Astrocyte of the hippocampus (primary cell): ENCODE measurements around the gene CDC42EP4.
"Not testable (repeated sequence)": the region's sequence is repeated elsewhere in the genome, so short reads cannot be mapped to it uniquely, and the experiment has no call there.

Experiments used
- DNase-seq: peaks from one replicate; pipeline ENCODE4 v3.0.0; 2011; ENCODE audit warnings: low read depth, low spot score

Gene CDC42EP4

DNA sequence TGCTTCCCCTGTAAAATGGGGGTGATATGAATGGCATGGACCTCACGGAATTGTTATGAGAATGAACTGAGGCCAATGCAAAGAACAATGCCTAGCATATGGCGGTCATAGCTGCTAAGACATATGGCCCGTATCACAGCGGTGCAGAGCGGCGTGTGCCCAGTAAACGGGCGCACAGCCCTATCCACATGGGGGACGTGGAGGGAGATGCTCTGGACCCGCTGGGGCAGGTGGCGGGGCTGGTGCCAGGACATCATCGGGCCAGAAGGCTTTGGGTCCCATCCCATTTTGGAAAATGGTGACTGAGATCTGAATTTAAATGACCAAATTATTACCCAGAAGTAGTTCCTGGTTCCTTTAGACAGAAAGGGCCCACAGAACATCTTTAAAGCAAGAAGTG lies 31.6 kb downstream of the CDC42EP4 start:
- no peak for DNase-seq

DNA sequence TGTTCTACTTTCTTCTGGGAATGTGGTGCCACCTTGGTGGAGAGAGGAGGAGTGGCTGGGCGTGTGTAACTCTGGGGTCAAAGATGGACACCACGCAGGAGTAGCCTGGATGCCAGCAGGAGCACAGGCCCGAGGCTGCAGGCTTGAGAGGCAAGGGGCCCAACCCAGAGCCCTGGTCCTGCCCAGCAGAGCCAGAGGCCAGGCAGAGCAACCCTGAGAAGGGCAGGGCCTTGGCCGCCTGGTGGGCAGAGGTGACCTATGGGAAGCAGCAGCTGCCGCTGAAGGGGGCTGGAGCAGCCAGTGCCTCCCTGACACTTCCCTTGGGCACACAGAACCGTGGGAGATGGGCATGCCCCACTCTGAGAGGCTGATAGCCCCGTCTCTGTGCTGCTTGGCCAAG lies 32.1 kb downstream of the CDC42EP4 start:
- DNase-seq, result no peak

DNA sequence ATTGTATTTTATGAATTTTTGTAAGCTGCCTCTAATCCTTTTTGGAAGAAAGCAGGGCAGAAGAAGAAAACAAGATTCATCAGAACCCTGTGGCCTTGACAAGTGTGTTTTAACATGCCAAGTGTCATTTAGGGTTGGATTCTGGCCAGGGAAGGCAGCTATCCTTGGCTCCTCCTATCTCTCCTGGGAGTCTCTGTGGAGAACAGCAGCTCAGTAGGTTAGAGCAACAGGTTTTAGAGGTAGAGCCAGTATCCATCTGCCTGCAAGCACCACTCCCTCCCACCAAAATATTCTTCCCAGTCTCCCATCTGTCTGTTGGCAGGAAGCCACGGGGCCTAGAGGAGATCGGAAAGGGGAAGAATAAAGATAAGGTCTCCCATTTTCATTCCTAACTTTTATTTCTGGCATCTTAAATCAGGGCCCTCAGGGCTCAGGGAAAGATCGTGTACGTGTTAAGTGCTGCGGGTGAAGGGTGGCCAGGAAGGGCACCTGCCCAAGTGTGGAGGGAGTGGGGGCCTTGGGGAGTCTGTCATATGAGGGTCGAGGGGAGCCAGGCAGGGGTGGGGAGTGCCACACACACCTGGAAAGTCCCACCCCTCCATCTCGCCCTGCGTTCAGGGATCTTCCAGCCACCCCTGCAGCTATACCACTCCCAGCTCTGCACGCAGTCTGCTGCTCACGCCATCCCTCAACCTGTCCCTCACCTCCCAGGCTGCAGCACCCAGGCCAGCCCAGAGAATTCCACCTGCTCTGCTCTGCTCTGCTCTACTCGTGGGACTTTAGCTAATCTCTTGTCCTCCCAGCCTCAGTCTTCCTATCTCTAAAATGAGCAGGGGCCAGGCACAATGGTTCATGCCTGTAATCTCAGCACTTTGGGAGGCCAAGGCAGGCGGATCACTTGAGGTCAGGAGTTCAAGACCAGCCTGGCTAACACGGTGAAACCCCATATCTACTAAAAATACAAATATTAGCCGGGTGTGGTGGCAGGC lies 33.0 kb downstream of the CDC42EP4 start:
- DNase-seq, result peak; percentile 34

DNA sequence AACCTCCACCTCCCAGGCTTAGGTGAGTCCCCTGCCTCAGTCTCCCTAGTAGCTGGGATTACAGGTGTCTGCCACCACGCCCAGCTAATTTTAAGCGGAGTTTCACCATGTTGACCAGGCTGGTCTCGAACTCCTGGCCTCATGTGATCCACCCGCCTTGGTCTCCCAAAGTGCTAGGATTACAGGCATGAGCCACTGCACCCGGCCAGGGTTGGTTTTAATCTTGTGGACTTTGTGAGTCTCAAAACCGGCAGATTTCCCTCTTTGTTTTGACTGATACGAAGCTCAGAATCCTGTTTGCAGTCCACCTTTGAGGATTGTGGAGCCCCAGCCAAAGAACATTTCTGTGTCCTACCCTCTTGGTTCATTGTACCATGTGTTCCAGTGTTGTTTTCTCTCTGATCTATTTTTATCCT lies 33.7 kb downstream of the CDC42EP4 start:
- DNase-seq, result peak; percentile 42

DNA sequence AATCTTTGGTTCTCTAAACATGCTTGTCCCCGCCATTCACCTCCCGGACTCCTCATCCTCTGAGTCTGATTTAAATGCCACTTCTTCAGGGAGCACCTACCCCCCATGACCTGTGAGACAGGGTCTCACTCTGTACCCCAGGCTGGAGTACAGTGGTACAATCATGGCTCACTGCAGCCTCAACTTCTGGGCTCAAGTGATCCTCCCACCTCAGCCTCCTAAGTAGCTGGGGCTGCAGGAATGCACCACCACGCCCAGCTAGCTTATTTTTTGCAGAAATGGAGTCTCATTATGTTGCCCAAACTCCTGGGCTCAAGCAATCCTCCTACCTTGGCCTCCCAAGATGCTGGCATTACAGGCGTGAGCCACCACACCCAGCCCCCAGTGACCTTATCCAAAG lies 37.3 kb downstream of the CDC42EP4 start:
- DNase-seq, result no peak

DNA sequence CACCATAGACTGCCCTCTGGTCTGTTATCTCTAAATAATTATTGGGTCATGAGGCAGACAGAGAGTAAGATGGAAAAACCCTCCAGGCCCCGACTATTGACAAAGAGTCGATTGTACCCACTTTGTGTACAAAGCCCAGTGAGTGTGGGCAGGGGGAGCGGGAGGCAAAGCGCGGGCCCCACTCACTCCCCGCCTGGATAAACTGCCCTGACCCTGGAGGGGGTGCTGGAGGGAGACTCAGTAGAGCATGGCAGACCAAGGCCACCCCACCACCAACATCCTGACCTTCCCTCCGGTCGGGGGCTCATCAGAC lies 38.9 kb downstream of the CDC42EP4 start:
- DNase-seq, result no peak

DNA sequence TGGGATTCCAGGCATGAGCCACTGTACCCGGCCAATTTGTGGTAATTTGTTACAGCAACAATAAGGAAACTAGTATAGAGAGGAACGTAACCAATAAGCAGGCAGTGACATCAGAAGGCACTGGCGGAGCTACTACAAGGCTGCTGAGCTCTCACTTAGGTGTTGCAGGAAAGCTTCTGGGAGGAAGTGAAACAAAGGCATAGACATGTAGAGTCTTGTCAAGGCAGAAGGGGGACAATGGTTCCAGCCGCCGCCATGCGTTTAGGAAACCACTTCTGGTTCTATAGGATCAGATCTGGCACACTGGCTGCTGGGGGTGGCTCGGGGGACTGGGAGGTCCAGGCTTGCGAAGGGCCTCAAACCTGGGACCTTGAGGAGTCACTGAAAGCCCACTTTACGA lies 40.7 kb downstream of the CDC42EP4 start:
- DNase-seq, result no peak

DNA sequence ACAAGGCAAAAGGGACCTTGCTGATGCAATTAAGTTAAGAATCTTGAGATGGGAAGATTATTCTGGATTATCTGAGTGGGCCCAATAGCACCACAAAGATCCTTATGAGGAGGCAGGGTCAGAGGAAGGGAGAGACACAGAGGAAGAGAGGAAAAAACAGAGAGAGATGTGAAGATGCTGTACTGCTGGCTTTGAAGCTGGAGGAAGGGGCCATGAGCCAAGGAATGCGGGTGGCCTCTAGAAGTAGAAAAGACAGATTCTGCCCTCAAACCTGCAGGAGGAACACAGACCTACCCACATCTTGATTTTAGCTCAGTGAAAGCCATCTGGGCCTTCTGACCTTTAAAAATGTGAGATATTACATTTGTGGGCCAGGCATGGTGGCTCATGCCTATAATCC lies 42.0 kb downstream of the CDC42EP4 start:
- DNase-seq, result no peak

DNA sequence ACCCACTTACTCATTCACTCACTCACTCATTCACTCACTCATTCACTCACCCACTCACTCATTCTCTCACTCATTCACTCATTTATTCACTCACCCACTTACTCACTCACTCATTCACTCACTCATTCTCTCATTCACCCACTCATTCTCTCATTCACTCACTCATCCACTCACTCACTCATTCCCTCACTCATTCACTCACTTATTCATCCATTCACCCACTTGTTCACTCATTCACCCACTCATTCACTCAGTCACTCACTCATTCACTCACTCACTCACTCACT lies 42.5 kb downstream of the CDC42EP4 start:
- DNase-seq, result no peak

DNA sequence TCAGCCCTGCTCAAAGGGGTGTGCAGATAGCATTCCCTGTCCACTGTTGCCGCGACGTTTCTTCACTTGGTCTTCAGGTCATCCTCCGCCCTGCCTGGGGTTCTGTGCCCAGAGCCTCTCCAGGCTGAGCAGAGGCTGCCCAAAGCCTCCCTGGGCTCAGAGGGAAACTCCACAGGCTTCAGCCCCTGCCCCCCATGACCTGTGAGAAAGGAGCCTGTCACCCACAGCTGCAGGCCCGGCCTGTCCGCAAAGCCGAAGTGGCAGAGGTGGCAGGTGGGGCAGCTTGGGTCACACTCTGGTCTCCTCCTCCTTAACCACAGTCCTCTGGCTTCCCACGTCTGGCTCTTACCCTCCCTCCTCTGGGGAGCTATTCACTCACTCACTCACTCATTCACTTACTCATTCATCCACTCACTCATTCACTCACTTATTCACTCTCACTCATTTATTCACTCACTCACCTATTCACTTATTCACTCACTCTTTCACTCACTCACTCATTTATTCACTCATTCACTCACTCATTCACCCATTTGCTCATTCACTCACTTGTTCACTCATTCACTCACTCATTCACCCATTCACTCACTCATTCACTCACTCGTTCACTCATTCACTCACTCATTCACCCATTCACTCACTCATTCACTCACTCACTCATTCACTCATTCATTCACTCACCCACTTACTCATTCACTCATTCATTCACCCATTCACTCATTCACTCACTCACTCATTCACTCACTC lies 43.0 kb downstream of the CDC42EP4 start:
- DNase-seq, result no peak

DNA sequence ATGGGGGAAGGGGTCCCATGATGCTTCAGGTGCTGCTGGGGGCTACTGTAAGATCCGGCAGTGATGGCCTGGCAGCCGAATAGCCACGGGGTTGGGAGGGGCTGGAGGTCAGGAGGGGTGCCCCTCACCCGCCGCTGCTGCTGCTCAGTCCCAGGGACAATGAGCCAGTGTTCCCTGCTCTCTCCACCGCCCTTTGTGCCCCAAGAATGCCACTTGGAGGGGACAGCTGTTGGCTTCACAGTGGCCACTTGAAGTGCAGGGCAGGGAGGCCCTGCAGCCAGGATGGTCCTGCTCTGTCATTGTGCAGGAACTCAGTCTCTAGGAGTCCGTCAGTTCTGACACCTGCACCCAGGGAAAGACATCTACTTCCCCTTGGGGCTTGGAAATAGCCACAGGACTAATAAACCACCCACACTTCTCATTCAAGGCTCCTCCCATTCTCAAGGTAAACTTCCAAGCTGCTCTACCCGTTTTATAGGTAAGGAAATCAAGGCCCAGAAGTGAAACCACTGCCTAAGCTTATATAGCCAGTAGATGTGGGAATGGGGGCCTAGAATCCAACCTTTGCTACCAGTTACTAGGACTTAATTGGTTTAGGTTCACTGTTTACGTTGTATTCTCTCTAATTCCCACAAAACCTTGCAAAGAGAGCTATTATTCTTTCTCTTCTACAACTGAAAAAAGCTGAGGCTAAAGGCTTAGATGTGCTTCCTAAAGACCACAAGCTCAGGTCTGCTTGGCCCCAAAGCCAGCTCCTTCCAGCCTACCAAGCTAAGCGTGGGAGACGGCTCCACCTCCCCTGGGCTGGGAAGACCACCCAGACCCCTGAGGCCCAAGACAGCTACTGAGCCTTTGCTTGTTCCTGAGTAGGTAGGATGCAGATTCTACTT lies 43.9 kb downstream of the CDC42EP4 start:
- DNase-seq, result no peak

DNA sequence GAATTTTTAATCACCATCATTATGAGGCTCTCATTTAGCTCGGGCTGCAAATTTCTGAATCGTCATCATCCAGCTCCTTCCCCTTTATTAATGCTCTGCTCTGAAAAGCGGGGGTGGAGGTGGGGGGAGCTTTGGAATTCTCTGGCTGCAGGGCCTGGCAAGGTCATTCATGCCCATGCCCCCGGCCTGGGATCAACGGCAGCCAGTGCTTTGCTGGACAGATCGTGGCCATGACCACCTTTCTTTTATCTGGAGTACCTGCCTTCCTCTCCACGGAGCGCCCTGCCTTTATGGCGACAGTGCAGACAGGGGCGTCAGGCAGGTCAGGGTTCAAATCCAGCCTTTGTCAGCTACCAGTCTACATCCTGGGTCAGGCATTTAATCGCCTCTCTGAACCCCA lies 45.0 kb downstream of the CDC42EP4 start:
- no peak for DNase-seq

DNA sequence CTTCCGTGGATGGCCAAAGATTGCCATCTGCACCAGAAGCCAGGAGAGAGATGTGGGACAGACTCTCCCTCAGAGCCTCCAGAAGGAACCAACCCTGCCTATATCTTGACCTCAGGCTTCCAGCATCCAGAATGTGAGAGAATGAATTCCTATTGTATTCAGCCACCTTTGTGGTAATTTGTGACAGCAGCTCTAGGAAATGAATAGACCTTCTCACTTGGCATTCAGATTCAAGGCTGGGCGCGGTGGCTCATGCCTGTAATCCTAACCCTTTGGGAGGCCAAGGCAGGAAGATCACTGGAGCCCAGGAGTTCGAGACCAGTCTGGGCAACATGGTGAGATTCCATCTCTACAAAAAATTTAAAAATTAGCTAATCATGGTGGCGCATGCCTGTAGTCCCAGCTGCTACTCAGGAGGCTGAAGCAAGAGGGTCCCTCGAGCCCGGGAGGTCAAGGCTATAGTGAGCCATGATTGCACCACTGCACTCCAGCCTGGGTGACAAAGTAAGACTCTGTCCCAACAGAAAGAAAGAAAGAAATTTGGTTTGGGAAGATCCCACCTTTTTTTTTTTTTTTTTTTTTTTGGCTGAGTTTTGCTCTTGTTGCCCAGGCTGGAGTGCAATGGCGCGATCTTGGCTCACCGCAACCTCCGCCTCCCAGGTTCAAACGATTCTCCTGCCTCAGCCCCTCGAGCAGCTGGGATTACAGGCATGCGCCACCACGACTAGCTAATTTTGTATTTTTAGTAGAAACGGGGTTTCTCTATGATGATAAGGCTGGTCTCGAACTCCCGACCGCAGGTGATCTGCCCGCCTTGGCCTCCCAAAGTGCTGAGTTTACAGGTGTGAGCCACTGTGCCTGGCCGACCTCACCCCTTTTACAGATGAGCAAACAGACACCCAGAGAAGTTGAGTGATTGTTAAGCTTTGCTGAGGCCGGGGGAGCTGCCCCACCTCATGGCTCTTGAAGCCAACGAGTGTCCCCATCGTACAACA lies 45.9 kb downstream of the CDC42EP4 start:
- no peak for DNase-seq

DNA sequence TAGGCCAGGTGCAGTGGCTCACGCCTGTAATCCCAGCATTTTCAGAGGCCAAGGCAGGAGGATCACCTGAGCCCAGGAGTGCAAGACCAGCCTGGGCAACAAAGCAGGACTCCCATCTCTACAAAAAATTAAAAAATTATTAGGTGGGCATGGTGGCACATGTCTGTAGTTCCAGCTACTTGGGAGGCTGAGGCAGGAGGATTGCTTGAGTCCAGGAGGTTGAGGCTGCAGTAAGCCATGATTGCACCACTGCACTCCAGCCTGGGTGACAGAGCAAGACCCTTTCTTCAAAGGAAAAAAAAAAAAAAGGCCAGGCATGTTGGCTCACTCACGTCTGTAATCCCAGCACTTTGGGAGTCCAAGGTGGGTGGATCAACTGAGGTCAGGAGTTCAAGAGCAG lies 47.4 kb downstream of the CDC42EP4 start:
- DNase-seq, result not testable (repeated sequence)

DNA sequence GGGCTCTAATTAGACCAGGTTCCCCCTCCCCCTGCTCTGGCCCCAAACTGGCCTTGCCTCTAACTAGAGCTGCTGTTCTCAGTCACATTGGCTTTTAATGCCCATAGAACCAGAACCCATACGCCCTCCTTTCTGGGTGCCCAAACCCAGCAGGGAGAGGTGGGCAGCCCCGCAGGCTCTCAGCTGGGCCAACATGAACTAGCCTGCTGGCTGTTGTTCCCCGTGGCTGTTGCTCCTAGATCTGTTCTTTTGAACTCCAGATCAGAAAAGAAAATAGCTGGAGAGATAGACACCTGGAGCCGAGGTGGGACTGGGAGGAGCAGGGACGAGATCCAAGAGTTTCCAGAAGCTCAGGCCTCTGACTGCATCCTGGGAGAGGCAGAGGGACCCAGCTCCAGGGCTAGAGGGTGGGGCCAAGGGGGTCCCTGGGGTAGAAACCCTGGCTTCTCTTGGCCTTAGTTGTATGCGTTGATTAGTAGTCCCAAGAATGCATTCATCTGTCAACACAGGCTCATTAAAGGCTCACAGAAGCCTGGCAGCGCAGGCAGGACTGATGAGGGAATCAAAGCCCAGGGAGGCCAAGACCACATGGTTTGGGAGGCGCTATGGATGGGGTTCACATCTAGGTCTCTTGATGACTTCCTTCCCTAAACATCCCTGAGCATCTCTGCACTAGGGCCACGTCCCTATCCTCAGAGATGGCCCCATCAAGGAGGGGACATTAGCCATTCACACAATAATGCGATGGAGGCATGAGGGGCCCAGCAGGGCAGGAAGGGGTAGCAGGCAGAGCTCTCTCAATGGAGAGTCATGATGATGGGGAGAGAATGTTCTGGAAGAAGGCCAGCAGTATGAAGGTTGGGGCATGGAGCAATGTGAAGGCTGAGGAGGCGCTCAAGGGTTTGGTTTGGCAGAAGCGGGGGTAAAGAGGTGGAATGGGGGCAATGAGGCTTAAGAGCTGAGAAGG lies 48.8 kb downstream of the CDC42EP4 start:
- peak; percentile 86 for DNase-seq

DNA sequence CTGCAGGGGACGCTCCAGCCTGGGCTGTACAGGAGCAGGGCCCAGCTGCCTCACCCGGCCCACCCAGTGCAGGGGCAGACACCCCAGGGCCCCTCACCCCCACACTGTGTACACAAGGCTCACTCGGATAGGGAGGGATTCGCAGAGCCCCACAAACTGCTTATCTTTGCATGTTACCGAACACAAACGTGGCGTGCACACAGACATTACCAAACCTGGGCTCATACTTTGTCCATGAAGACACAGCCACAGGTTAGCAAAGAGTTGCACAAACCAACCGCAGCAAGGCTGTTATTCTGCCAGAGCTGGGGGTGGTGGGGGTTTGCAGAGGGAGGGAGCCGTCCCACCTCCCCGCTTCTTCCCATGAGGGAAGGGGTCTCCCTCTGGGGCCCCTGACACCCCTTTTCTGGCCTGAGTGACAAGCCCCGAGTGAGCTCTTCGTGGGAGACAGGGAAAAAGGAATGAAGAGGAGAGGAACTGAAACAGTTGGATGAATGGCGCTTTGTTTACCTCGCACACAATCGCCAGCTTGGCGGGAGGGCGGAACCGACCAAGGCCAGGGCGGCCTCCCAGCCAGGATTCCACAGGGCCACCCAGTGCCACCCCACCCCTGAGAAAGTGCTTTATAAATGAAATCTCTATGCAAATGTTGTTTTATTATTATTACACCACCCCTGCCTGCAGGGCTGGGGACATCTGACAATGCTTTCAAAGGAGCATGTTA lies 49.7 kb downstream of the CDC42EP4 start:
- DNase-seq, result peak; percentile 91

DNA sequence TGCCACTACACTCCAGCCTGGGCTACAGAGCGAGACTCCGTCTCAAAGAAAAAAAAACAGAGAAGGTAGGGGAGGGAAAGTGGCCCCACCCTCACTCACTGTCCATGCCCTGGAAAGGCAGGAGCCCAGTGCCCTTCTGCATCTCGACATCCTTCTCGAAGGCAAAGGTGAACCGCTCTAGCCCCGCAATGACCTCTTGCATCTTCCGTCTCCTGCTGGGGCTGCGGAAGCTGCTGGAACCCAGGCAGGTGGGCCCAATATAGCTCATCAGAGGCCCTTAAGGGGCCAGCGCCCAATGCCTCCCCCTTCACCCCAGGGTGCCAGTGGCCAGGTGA lies 50.2 kb downstream of the CDC42EP4 start, which contains the start of gene CPSF4L:
CPSF4L (minus strand) TSS at position 264 of the 335 bp plus-strand sequence; CDS start at position 202, 62 bp downstream.
- DNase-seq, result no peak

DNA sequence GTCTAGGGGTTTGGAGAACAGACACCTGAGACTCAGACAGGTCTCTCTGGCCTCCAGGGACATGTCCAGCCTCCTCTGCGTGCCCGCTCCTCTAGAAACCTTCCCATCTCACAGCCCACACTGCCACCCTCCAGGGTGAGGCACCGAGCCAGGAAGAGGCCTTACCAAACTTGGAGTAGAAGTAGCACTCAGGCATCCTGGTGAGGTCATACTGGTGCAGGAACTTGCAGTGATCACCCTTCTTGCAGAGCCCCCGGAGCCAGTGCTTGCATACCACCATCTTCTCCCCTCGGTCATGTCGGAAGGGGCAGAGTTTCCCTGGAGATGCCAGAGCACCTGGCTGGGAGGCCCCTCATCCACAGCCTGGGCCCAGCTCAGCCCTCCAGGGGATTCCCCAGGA lies 54.3 kb downstream of the CDC42EP4 start:
- peak; percentile 41 for DNase-seq

DNA sequence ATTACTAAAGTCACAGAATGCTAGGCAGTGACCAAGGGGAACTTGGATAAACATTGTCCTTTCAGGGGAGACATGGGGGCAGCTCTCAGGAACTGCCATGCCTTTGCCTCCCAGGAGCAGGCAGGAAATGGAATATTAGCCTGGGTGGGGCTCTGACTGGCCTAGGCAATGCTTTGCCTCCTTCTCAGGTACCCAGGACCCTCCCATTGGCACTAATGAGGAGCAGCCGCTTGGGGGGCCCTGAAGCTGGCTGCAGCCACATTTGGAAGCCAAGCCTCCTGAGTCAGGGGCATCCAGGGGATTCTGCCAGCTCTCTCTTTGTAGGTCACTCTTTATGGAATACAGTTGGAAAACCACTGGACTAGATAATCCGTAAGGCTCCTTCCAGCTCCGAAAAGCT lies 55.6 kb downstream of the CDC42EP4 start:
- DNase-seq, result no peak
